Measurements from ENCODE around the gene SOAT2. TPM values are rescaled to one million over a fixed set of nuclear protein-coding genes. Genes with fewer than 3 reads are reported as not detected.

The SOAT2 gene
- total and polyA plus RNA-seq, 2 donors (not counting 3 experiments of a cell fraction or from before 2014, with no cell fraction given) = not detected

GRCh38 chr12:53128780-53129569 is 25.7 kb downstream of the SOAT2 start:
- no peak for DNase-seq (ENCODE audit: low read depth, low spot score)
- no peak for TF ChIP-seq EZH2 (IDR thresholded peaks at IDR 0.05; ENCODE audit: borderline replicate concordance, low read depth, low read length, severe bottlenecking)
- no peak for TF ChIP-seq GATA2 (IDR thresholded peaks at IDR 0.05; ENCODE audit: insufficient read depth, insufficient read length, low read depth, low read length)
- TF ChIP-seq, protein P1, sequence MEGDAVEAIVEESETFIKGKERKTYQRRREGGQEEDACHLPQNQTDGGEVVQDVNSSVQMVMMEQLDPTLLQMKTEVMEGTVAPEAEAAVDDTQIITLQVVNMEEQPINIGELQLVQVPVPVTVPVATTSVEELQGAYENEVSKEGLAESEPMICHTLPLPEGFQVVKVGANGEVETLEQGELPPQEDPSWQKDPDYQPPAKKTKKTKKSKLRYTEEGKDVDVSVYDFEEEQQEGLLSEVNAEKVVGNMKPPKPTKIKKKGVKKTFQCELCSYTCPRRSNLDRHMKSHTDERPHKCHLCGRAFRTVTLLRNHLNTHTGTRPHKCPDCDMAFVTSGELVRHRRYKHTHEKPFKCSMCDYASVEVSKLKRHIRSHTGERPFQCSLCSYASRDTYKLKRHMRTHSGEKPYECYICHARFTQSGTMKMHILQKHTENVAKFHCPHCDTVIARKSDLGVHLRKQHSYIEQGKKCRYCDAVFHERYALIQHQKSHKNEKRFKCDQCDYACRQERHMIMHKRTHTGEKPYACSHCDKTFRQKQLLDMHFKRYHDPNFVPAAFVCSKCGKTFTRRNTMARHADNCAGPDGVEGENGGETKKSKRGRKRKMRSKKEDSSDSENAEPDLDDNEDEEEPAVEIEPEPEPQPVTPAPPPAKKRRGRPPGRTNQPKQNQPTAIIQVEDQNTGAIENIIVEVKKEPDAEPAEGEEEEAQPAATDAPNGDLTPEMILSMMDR (IDR thresholded peaks at IDR 0.05; ENCODE audit: extremely low read depth in 1 of 2, insufficient read depth in 1 of 2, low read depth in 1 of 2, low read length in 2 of 2) = no peak
- no peak for TF ChIP-seq MAX (IDR thresholded peaks at IDR 0.05; ENCODE audit: insufficient read depth, insufficient read length)
- no peak for TF ChIP-seq FOS (IDR thresholded peaks at IDR 0.05; ENCODE audit: borderline replicate concordance, insufficient read depth, low read length)
- TF ChIP-seq MYC (IDR thresholded peaks at IDR 0.05; ENCODE audit: low read depth, low read length) = no peak
- TF ChIP-seq JUN (IDR thresholded peaks at IDR 0.05; ENCODE audit: borderline replicate concordance, insufficient read depth, insufficient read length, low read depth) = no peak
- TF ChIP-seq POLR2A (IDR thresholded peaks at IDR 0.05; ENCODE audit: low read depth, low read length) = no peak
- TF ChIP-seq POLR2AphosphoS5 (IDR thresholded peaks at IDR 0.05; ENCODE audit: insufficient read depth, low read depth, low read length) = no peak
- no TSS peak for BruUV-seq (replicated peaks)
- Histone ChIP-seq H3K4me2 (ENCODE audit: insufficient read depth, low read length) (no peak overlapping the region), H2AFZ (ENCODE audit: low read depth, low read length) (no peak overlapping the region), H3K4me3 (replicated peaks in 1 of 3; ENCODE audit: insufficient read depth in 1 of 3, low read depth in 1 of 3, low read length in 3 of 3) (no peak overlapping the region), H3K36me3 (ENCODE audit: control insufficient read depth in 2 of 2, extremely low read depth in 1 of 2, insufficient read depth in 2 of 2, low read length in 2 of 2) (no peaks in the 10 kb centered on the region), H3K9ac (replicated peaks; ENCODE audit: extremely low read depth, insufficient read depth, low read length) (no peak overlapping the region), H3K4me1 (ENCODE audit: control insufficient read depth, extremely low read depth, insufficient read depth, low read length) (no peaks in the 10 kb centered on the region), H3K9me1 (replicated peaks; ENCODE audit: control insufficient read depth, extremely low read depth, insufficient read depth, low read length) (no peaks in the 10 kb centered on the region), H3K79me2 (ENCODE audit: control insufficient read depth, insufficient read depth, low read length) (no peaks in the 10 kb centered on the region), H3K27ac (ENCODE audit: insufficient read depth, low read depth, low read length) (no peak overlapping the region), H4K20me1 (replicated peaks; ENCODE audit: control insufficient read depth, extremely low read depth, insufficient read depth, low read length) (no peaks in the 10 kb centered on the region), H3K27me3 (ENCODE audit: control insufficient read depth in 2 of 2, insufficient read depth in 2 of 2, low read length in 2 of 2) (peaks cover 3 to 7% of the 10 kb centered on the region in 2 experiments), H3K9me3 (replicated peaks; ENCODE audit: control insufficient read depth, insufficient read depth, low read length) (no peaks in the 10 kb centered on the region)
- dilution Hi-C loops (cut with MboI; ENCODE audit: extremely low pct_ligation_motif_present, low sequenced_read_pairs) = no loop called here
- intact Hi-C loops (cut with micrococcal nuclease) = no loop called here
- FAIRE-seq = no peak
- CTCF ChIA-PET = no interaction called here
- POLR2A ChIA-PET = no interaction called here

Data from endothelial cell of umbilical vein (primary cell).